Occipital lobe (tissue), 2 donors: ENCODE data around the gene TFDP1. TPM values are rescaled to one million over a fixed set of nuclear protein-coding genes. Genes with fewer than 3 reads are reported as not detected.
"Not testable (repeated sequence)": the region's sequence is repeated elsewhere in the genome, so short reads cannot be mapped to it uniquely, and the experiment has no call there.

Source experiments
- DNase-seq: peaks from one replicate; lab custom pipeline; 2025; lab: John Stamatoyannopoulos, UW
- total RNA-seq: library from RNA; depleted of rRNA; stranded (reverse); fragments of >200 nt; gene quantifications from one replicate; pipeline ENCODE4 v1.2.3, GENCODE V29; 2014

TFDP1 gene
- total RNA-seq, 1 donor from 2014 or later: 28.9 TPM

- DNase-seq: no peak
Measured at GRCh38 chr13:113550453-113550852, 34.1 kb upstream of the TFDP1 start.

- DNase-seq: no peak
Measured at GRCh38 chr13:113551081-113552000, 33.2 kb upstream of the TFDP1 start.

GRCh38 chr13:113552079-113552478 lies 32.5 kb upstream of the TFDP1 start:
- DNase-seq: no peak

GRCh38 chr13:113552786-113553434 lies 31.6 kb upstream of the TFDP1 start:
- DNase-seq: no peak

- no peak for DNase-seq
Measured at GRCh38 chr13:113553511-113554332, 30.8 kb upstream of the TFDP1 start.

- no peak for DNase-seq
Measured at GRCh38 chr13:113554333-113554700, 30.2 kb upstream of the TFDP1 start.

GRCh38 chr13:113555141-113555540 lies 29.4 kb upstream of the TFDP1 start:
- DNase-seq: no peak

- no peak for DNase-seq
Measured at GRCh38 chr13:113557013-113557412, 27.5 kb upstream of the TFDP1 start.

GRCh38 chr13:113558461-113558860 lies 26.1 kb upstream of the TFDP1 start:
- no peak for DNase-seq

GRCh38 chr13:113559061-113559460 lies 25.5 kb upstream of the TFDP1 start:
- no peak for DNase-seq

- DNase-seq: no peak
Measured at GRCh38 chr13:113559901-113560644, 24.5 kb upstream of the TFDP1 start.

- no peak for DNase-seq
Measured at GRCh38 chr13:113560645-113561416, 23.7 kb upstream of the TFDP1 start.

- no peak for DNase-seq
Measured at GRCh38 chr13:113561417-113562084, 23.0 kb upstream of the TFDP1 start.

GRCh38 chr13:113562085-113562749 lies 22.3 kb upstream of the TFDP1 start:
- peak; percentile 61 for DNase-seq

- no peak for DNase-seq
Measured at GRCh38 chr13:113562844-113563243, 21.7 kb upstream of the TFDP1 start.

GRCh38 chr13:113563511-113563910 lies 21.0 kb upstream of the TFDP1 start:
- not testable (repeated sequence) for DNase-seq

GRCh38 chr13:113564331-113565023 lies 20.1 kb upstream of the TFDP1 start:
- no peak for DNase-seq

- no peak for DNase-seq
Measured at GRCh38 chr13:113565526-113566226, 18.9 kb upstream of the TFDP1 start.
